ENCODE data around the gene RFXANK.
"Not testable (repeated sequence)": the region's sequence is repeated elsewhere in the genome, so short reads cannot be mapped to it uniquely, and the experiment has no call there.

Gene RFXANK

GRCh38 chr19:19192078-19192882 is at the start of gene RFXANK, which contains the start of gene BORCS8:
TSS of gene RFXANK (plus strand) at chr19:19192258. CDS start at chr19:19193947, 1,689 bp downstream.
TSS of gene BORCS8 (minus strand) at chr19:19192152. CDS start at chr19:19192117, 35 bp downstream.
- TF ChIP-seq CTCF (IDR thresholded peaks at IDR 0.05; ENCODE audit: low read depth, low read length, missing control alignments) = no peak
- peak; percentile 97 for DNase-seq (ENCODE audit: extremely low read depth, low read depth)
- H3K4me3 ChIP-seq (replicated peaks; ENCODE audit: low read depth, low read length) = peak within 1 kb of the TSS; percentile 96

- TF ChIP-seq CTCF (IDR thresholded peaks at IDR 0.05; ENCODE audit: low read depth, low read length, missing control alignments) = no peak
- no peak for DNase-seq (ENCODE audit: extremely low read depth, low read depth)
- no peak overlapping the region for H3K4me3 ChIP-seq (replicated peaks; ENCODE audit: low read depth, low read length)
Measured at GRCh38 chr19:19142347-19142746, 49.7 kb upstream of the RFXANK start.

- DNase-seq (ENCODE audit: extremely low read depth, low read depth) = no peak
- no peak overlapping the region for H3K4me3 ChIP-seq (replicated peaks; ENCODE audit: low read depth, low read length)
- TF ChIP-seq CTCF (IDR thresholded peaks at IDR 0.05; ENCODE audit: low read depth, low read length, missing control alignments) = no peak
Measured at GRCh38 chr19:19145281-19145680, 46.8 kb upstream of the RFXANK start.

DNA sequence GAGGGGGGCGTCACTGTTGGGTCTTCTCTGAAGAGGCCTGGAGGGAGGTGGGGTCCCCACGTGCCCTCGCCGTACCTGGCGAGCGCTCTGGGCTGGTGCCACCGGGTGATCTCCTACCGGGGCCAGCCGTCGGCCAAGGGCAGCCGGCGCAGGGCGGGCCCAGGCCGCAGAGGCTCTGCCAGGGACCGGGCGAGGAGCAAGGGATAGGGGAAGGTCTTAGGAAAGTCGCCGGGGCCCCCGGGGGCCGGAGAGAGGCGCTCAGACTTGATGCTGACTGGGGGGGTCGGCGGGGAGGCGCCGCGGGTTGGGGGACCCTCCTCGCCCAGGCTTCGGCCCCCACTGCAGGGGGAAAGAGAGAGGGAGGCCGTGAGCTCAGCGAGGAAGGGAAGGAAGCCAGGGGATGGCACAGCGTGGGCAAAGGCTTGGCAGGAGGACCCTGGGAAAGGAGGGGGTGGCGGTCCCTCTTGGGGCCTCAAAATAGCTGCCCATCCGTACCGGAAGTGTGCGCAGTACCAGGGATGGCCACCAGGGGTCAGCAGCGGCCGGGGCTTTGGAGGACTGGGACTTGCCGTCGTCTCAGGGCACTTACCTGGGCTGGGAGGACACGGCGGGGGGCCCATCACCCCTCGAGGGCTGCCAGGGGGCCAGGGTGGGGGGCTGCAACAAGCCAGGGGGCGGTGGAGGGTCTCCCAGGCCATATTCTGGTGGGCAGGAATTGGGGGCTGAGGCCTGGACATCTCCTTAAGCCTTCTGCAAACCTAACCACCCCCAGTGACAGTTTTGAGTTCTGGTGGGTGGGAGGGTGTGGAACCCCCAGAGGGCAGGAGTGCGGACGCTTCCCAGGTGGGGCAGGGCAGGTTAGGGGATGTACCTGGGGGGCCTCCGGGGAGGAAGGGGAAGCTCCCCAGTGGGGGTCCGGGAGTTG is 46.1 kb upstream of the RFXANK start:
- DNase-seq (ENCODE audit: extremely low read depth, low read depth) = peak; percentile 17
- H3K4me3 ChIP-seq (replicated peaks; ENCODE audit: low read depth, low read length) = no peak overlapping the region
- peak; percentile 90 for TF ChIP-seq CTCF (IDR thresholded peaks at IDR 0.05; ENCODE audit: low read depth, low read length, missing control alignments)

GRCh38 chr19:19146865-19147264 is 45.2 kb upstream of the RFXANK start:
- TF ChIP-seq CTCF (IDR thresholded peaks at IDR 0.05; ENCODE audit: low read depth, low read length, missing control alignments) = no peak
- H3K4me3 ChIP-seq (replicated peaks; ENCODE audit: low read depth, low read length) = no peak overlapping the region
- DNase-seq (ENCODE audit: extremely low read depth, low read depth) = no peak

DNA sequence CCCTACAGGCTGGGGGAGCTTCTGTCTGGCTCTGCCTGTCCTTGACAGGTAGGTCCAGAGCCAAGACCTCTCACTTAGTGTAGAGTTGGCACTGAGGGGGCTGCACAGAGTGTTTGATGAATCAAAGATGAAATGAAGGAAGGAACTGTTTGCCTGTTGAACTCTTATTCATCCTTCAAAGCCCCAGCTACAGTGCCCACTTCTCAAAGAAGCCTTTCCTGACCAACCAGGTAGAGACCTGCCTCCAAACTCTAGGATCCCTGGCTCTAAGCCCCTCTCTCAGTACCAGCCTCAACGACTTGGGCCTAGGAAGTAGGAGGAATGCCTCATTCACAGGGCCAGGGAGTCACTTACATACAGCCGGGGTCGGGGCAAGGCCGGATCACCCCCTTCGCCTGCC is 44.7 kb upstream of the RFXANK start:
- TF ChIP-seq CTCF (IDR thresholded peaks at IDR 0.05; ENCODE audit: low read depth, low read length, missing control alignments) = no peak
- H3K4me3 ChIP-seq (replicated peaks; ENCODE audit: low read depth, low read length) = no peak overlapping the region
- DNase-seq (ENCODE audit: extremely low read depth, low read depth) = no peak

DNA sequence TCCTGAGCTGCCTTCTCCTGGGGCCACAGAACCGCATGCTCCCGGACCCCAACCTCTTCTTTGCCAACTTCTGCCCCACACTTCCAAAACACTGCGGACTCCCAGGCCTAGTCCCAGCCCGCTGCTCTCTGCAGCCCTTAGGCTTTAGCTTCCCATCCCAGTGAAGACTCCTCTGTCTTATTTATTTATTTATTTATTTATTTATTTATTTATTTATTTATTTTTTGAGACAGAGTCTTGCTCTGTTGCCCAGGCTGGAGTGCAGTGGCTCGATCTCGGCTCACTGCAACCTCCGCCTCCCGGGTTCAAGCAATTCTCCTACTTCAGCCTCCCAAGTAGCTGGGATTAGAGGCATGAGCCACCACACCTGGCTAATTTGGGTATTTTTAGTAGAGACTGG is 43.6 kb upstream of the RFXANK start:
- not testable (repeated sequence) for DNase-seq (ENCODE audit: extremely low read depth, low read depth); H3K4me3 ChIP-seq (replicated peaks; ENCODE audit: low read depth, low read length)
